Vagina (tissue), 2 donors: ENCODE results near the gene RASSF9.

ENCODE experiments used
- POLR2AphosphoS5 ChIP-seq, 2 donors: sonication (generic); formaldehyde crosslinking; IDR thresholded peaks; one replicate each; pipeline ENCODE4 v1.9.0; 2017; ENCODE audit warnings: antibody characterized with exemption in 2 of 2, mild to moderate bottlenecking in 2 of 2, low read depth in 1 of 2; ENCODE audit not compliant: insufficient read depth in 1 of 2
- TF ChIP-seq, protein P1 (sequence below), 3 experiments: fragments of 450-650 bp in 2 of 3; fragments of 200-600 bp in 1 of 3; sonication (generic) in 1 of 3; IDR thresholded peaks; one replicate each; pipeline ENCODE4 v1.5.1; 2017 to 2019; ENCODE audit warnings: antibody characterized with exemption in 3 of 3, mild to moderate bottlenecking in 2 of 3, moderate library complexity in 2 of 3

DNA sequence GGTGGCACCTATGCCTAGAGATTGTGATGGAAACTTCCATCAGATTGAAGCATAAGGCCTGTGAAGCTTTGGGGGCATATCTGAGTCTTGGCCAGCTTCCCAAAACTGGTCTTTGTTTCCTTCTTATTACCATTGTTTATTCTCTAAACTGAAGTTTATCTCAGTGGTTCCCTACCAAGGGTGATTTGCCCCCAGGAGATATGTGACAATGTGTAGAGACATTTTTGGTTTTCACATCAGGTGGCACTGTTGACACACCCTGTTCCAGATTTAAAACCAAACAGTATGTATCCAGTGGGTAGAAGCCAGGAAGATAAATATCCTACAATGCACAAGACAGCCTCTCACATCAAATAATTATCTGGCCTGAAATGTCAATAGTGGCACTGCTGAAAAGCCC lies 22.1 kb downstream of the RASSF9 start:
- TF ChIP-seq, protein P1, sequence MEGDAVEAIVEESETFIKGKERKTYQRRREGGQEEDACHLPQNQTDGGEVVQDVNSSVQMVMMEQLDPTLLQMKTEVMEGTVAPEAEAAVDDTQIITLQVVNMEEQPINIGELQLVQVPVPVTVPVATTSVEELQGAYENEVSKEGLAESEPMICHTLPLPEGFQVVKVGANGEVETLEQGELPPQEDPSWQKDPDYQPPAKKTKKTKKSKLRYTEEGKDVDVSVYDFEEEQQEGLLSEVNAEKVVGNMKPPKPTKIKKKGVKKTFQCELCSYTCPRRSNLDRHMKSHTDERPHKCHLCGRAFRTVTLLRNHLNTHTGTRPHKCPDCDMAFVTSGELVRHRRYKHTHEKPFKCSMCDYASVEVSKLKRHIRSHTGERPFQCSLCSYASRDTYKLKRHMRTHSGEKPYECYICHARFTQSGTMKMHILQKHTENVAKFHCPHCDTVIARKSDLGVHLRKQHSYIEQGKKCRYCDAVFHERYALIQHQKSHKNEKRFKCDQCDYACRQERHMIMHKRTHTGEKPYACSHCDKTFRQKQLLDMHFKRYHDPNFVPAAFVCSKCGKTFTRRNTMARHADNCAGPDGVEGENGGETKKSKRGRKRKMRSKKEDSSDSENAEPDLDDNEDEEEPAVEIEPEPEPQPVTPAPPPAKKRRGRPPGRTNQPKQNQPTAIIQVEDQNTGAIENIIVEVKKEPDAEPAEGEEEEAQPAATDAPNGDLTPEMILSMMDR (IDR thresholded peaks at IDR 0.05): no peak
- TF ChIP-seq POLR2AphosphoS5 (IDR thresholded peaks at IDR 0.05; ENCODE audit: insufficient read depth in 1 of 2, low read depth in 1 of 2): no peak
